ENCODE measurements around the gene C20orf141. TPM values are rescaled to one million over a fixed set of nuclear protein-coding genes. Genes with fewer than 3 reads are reported as not detected.

The C20orf141 gene
- total RNA-seq, 1 experiment from 2014 or later: not detected

GRCh38 chr20:2780948-2781347 is 33.8 kb upstream of the C20orf141 start:
- BruUV-seq (replicated peaks): no TSS peak
- Mint-ChIP-seq H3K36me3 (ENCODE audit: insufficient read depth, unreplicated experiment) (no peaks in the 10 kb centered on the region), H3K27me3 (ENCODE audit: insufficient read depth, unreplicated experiment) (peaks cover 44% of the 10 kb centered on the region), H3K4me1 (ENCODE audit: insufficient read depth, unreplicated experiment) (no peaks in the 10 kb centered on the region), H3K27ac (ENCODE audit: low read depth, unreplicated experiment) (no peak overlapping the region), H3K4me3 (ENCODE audit: unreplicated experiment) (no peak overlapping the region), H3K9me3 (ENCODE audit: unreplicated experiment) (no peaks in the 10 kb centered on the region)
- ChIA-PET CTCF (no interaction called here), POLR2A (no interaction called here)
- no peak for TF ChIP-seq CTCF (IDR thresholded peaks at IDR 0.05; ENCODE audit: unreplicated experiment)
- intact Hi-C loops (cut with micrococcal nuclease): no loop called here
- no peak for DNase-seq (ENCODE audit: unreplicated experiment)

GRCh38 chr20:2783908-2784566 is 30.8 kb upstream of the C20orf141 start:
- no TSS peak for BruUV-seq (replicated peaks)
- CTCF ChIA-PET: interaction anchor here (0.6 kb wide), 1 partner anchor 15 kb away, joined by 4 read pairs; no protein-coding TSS in a partner anchor

GRCh38 chr20:2793471-2793870 is 21.3 kb upstream of the C20orf141 start:
- CTCF ChIA-PET: interaction anchor here (0.5 to 0.6 kb wide), 3 partner anchors 17 to 324 kb away, joined by 3 read pairs; partner anchors contain the start of gene SNRPB
- POLR2A ChIA-PET: no interaction called here
- DNase-seq (ENCODE audit: unreplicated experiment): no peak
- intact Hi-C loops (cut with micrococcal nuclease): no loop called here
- H3K27me3 Mint-ChIP-seq (ENCODE audit: insufficient read depth, unreplicated experiment): peaks cover 64% of the 10 kb centered on the region
- H3K4me3 Mint-ChIP-seq (ENCODE audit: unreplicated experiment): no peak overlapping the region
- no peaks in the 10 kb centered on the region for H3K9me3 Mint-ChIP-seq (ENCODE audit: unreplicated experiment)
- no TSS peak for BruUV-seq (replicated peaks)
- H3K36me3 Mint-ChIP-seq (ENCODE audit: insufficient read depth, unreplicated experiment): no peaks in the 10 kb centered on the region
- H3K27ac Mint-ChIP-seq (ENCODE audit: low read depth, unreplicated experiment): no peak overlapping the region
- no peaks in the 10 kb centered on the region for H3K4me1 Mint-ChIP-seq (ENCODE audit: insufficient read depth, unreplicated experiment)
- TF ChIP-seq CTCF (IDR thresholded peaks at IDR 0.05; ENCODE audit: unreplicated experiment): no peak

More at GRCh38 chr20:2783908-2784566, 30.8 kb upstream of the C20orf141 start:
- no peak overlapping the region for H3K27ac Mint-ChIP-seq (ENCODE audit: low read depth, unreplicated experiment)
- H3K9me3 Mint-ChIP-seq (ENCODE audit: unreplicated experiment): no peaks in the 10 kb centered on the region
- no peak for TF ChIP-seq CTCF (IDR thresholded peaks at IDR 0.05; ENCODE audit: unreplicated experiment)
- no peaks in the 10 kb centered on the region for H3K4me1 Mint-ChIP-seq (ENCODE audit: insufficient read depth, unreplicated experiment)
- peaks cover 71% of the 10 kb centered on the region for H3K27me3 Mint-ChIP-seq (ENCODE audit: insufficient read depth, unreplicated experiment)
- no peak for DNase-seq (ENCODE audit: unreplicated experiment)
- H3K36me3 Mint-ChIP-seq (ENCODE audit: insufficient read depth, unreplicated experiment): no peaks in the 10 kb centered on the region
- POLR2A ChIA-PET: no interaction called here
- no peak overlapping the region for H3K4me3 Mint-ChIP-seq (ENCODE audit: unreplicated experiment)
- intact Hi-C loops (cut with micrococcal nuclease): no loop called here

- Mint-ChIP-seq H3K36me3 (ENCODE audit: insufficient read depth, unreplicated experiment) (no peaks in the 10 kb centered on the region), H3K27ac (ENCODE audit: low read depth, unreplicated experiment) (no peak overlapping the region), H3K4me1 (ENCODE audit: insufficient read depth, unreplicated experiment) (no peaks in the 10 kb centered on the region)
Measured at GRCh38 chr20:2794202-2794748, 20.5 kb upstream of the C20orf141 start.

More at GRCh38 chr20:2794202-2794748, 20.5 kb upstream of the C20orf141 start:
- no peak for TF ChIP-seq CTCF (IDR thresholded peaks at IDR 0.05; ENCODE audit: unreplicated experiment)
- ChIA-PET POLR2A (interaction anchor here (0.7 kb wide), 2 partner anchors 32 to 65 kb away, joined by 3 to 4 read pairs; no protein-coding TSS in a partner anchor), CTCF (interaction anchor here (0.6 to 0.7 kb wide), 4 partner anchors 57 to 828 kb away, joined by 3 read pairs; partner anchors contain the start of gene SNRPB)
- BruUV-seq (replicated peaks): no TSS peak
- DNase-seq (ENCODE audit: unreplicated experiment): no peak
- no peaks in the 10 kb centered on the region for H3K9me3 Mint-ChIP-seq (ENCODE audit: unreplicated experiment)
- peaks cover 64% of the 10 kb centered on the region for H3K27me3 Mint-ChIP-seq (ENCODE audit: insufficient read depth, unreplicated experiment)
- intact Hi-C loops (cut with micrococcal nuclease): no loop called here
- no peak overlapping the region for H3K4me3 Mint-ChIP-seq (ENCODE audit: unreplicated experiment)

Data from MCF 10A (cell line).